Naive thymus-derived CD8-positive, alpha-beta T cell (primary cell): ENCODE measurements around the gene HHAT. TPM values are rescaled to one million over a fixed set of nuclear protein-coding genes. Genes with fewer than 3 reads are reported as not detected.
"Not testable (repeated sequence)": the region's sequence is repeated elsewhere in the genome, so short reads cannot be mapped to it uniquely, and the experiment has no call there.

Experiments
- ATAC-seq, 2 donors: fragments of 150-1000 bp; cut with Tn5 transposase in 1 of 2; sonication (Bioruptor Pico), chemical (Tn5 transposase) in 1 of 2; 1 replicate in 1 of 2; 2 replicates in 1 of 2; pipeline ENCODE4 v1.10.0; 2021; ENCODE audit warnings: mild to moderate bottlenecking in 2 of 2, moderate library complexity in 2 of 2
- POLR2A ChIA-PET: fragments of 350-600 bp; sonication (Branson Sonifier 250); formaldehyde crosslinking; loops from one replicate; lab custom pipeline; 2021; ENCODE audit warnings: antibody characterized with exemption; lab: Charles Lee
- DNase-seq, 10 donors: peaks; one replicate each; pipeline versions ENCODE4 v3.0.0 to v3.0.0-alpha.2; 2020 to 2022
- H3K27ac Mint-ChIP-seq, 10 donors: one replicate each; pipeline ENCODE4 v1.8.0; 2020 to 2022; ENCODE audit warnings: mild to moderate bottlenecking in 10 of 10, mixed read lengths in 10 of 10, moderate library complexity in 4 of 10, inconsistent platforms in 1 of 10
- H3K27me3 Mint-ChIP-seq, 5 donors: one replicate each; pipeline ENCODE4 v1.8.0; 2021 to 2022; ENCODE audit warnings: mixed read lengths in 5 of 5
- H3K36me3 Mint-ChIP-seq, 3 donors: one replicate each; pipeline ENCODE4 v1.8.0; 2020 to 2022; ENCODE audit warnings: mixed read lengths in 3 of 3, mild to moderate bottlenecking in 2 of 3, inconsistent platforms in 1 of 3
- H3K4me1 Mint-ChIP-seq, 4 donors: one replicate each; pipeline ENCODE4 v1.8.0; 2021 to 2022; ENCODE audit warnings: mixed read lengths in 4 of 4
- H3K4me3 Mint-ChIP-seq, 10 donors: one replicate each; pipeline ENCODE4 v1.8.0; 2020 to 2022; ENCODE audit warnings: mild to moderate bottlenecking in 10 of 10, mixed read lengths in 10 of 10, moderate library complexity in 6 of 10, inconsistent platforms in 1 of 10
- H3K9me3 Mint-ChIP-seq, 9 donors: one replicate each; pipeline ENCODE4 v1.8.0; 2020 to 2022; ENCODE audit warnings: mixed read lengths in 9 of 9, mild to moderate bottlenecking in 3 of 9, inconsistent platforms in 1 of 9, moderate library complexity in 1 of 9
- polyA plus RNA-seq, 3 donors: library from polyadenylated mRNA; unstranded; fragments of 300-500 nt; fragmentation: Illumina TruSeq; gene quantifications; one replicate each; pipeline ENCODE4 v1.2.3, GENCODE V29; 2021
- total RNA-seq, 8 experiments: library from RNA in 2 of 8; stranded (reverse) in 2 of 8; gene quantifications; one replicate each; pipeline ENCODE4 v1.2.3 and lab custom pipeline; 2021 to 2026

Gene HHAT
- total and polyA plus RNA-seq, 5 experiments from 2014 or later = 0.74 to 1.8 (median 1.5) TPM

GRCh38 chr1:210342986-210343780 lies 14.5 kb downstream of the HHAT start:
- POLR2A ChIA-PET = no interaction called here
- H3K9me3 Mint-ChIP-seq = no peaks in the 10 kb centered on the region
- ATAC-seq (peak in 1 of 2 donors; percentile 67), DNase-seq (peak in 1 of 10 donors; percentile 30)
- H3K27ac Mint-ChIP-seq = no peak overlapping the region
- H3K4me1 Mint-ChIP-seq = peaks cover 5 to 31% (median 11%) of the 10 kb centered on the region in 4 donors
- H3K36me3 Mint-ChIP-seq = no peaks in the 10 kb centered on the region
- H3K4me3 Mint-ChIP-seq = no peak overlapping the region
- no peaks in the 10 kb centered on the region for H3K27me3 Mint-ChIP-seq

GRCh38 chr1:210344706-210345105 lies 16.0 kb downstream of the HHAT start:
- POLR2A ChIA-PET = no interaction called here
- Mint-ChIP-seq H3K36me3 (no peaks in the 10 kb centered on the region), H3K4me3 (no peak overlapping the region), H3K9me3 (no peaks in the 10 kb centered on the region), H3K27me3 (no peaks in the 10 kb centered on the region), H3K27ac (no peak overlapping the region), H3K4me1 (peaks cover 5 to 31% (median 11%) of the 10 kb centered on the region in 4 donors)
- no peak for DNase-seq
- no peak for ATAC-seq

- POLR2A ChIA-PET = no interaction called here
- DNase-seq (no peak), ATAC-seq (no peak)
- H3K36me3 Mint-ChIP-seq = peaks cover 0 to 4% (median 0%) of the 10 kb centered on the region in 3 donors
- peaks cover 0 to 13% (median 0%) of the 10 kb centered on the region in 4 donors for H3K4me1 Mint-ChIP-seq
- peak overlapping the region in 1 of 10 donors; percentile 56 for H3K27ac Mint-ChIP-seq
- no peaks in the 10 kb centered on the region for H3K27me3 Mint-ChIP-seq
- H3K9me3 Mint-ChIP-seq = no peaks in the 10 kb centered on the region
- no peak overlapping the region for H3K4me3 Mint-ChIP-seq
These were observed 18.4 kb downstream of the HHAT start for GRCh38 chr1:210347112-210347511.

- Mint-ChIP-seq H3K36me3 (peaks cover 0 to 4% (median 0%) of the 10 kb centered on the region in 3 donors), H3K27me3 (no peaks in the 10 kb centered on the region), H3K4me3 (no peak overlapping the region), H3K4me1 (peaks cover 0 to 11% (median 1%) of the 10 kb centered on the region in 4 donors), H3K9me3 (no peaks in the 10 kb centered on the region), H3K27ac (no peak overlapping the region)
- no peak for DNase-seq
- ATAC-seq = no peak
- POLR2A ChIA-PET = no interaction called here
These were observed 22.8 kb downstream of the HHAT start for GRCh38 chr1:210351496-210351895.

- Mint-ChIP-seq H3K36me3 (peaks cover 0 to 4% (median 0%) of the 10 kb centered on the region in 3 donors), H3K9me3 (no peaks in the 10 kb centered on the region), H3K27ac (no peak overlapping the region), H3K27me3 (no peaks in the 10 kb centered on the region), H3K4me1 (peaks cover 0 to 4% (median 1%) of the 10 kb centered on the region in 4 donors), H3K4me3 (no peak overlapping the region)
- POLR2A ChIA-PET = no interaction called here
- DNase-seq (no peak), ATAC-seq (no peak)
These were observed 23.9 kb downstream of the HHAT start for GRCh38 chr1:210352575-210352974.

- H3K4me3 Mint-ChIP-seq, H3K27me3 Mint-ChIP-seq, POLR2A ChIA-PET, ATAC-seq, H3K9me3 Mint-ChIP-seq, H3K36me3 Mint-ChIP-seq, H3K4me1 Mint-ChIP-seq, DNase-seq, H3K27ac Mint-ChIP-seq: not testable (repeated sequence)
These were observed 25.6 kb downstream of the HHAT start for GRCh38 chr1:210354305-210354704.

GRCh38 chr1:210358626-210359025 lies 29.9 kb downstream of the HHAT start:
- POLR2A ChIA-PET = no interaction called here

GRCh38 chr1:210359255-210359654 lies 30.6 kb downstream of the HHAT start:
- H3K4me1 Mint-ChIP-seq = peaks cover 0 to 1% (median 0%) of the 10 kb centered on the region in 4 donors
- POLR2A ChIA-PET = no interaction called here
- H3K27me3 Mint-ChIP-seq = no peaks in the 10 kb centered on the region
- peaks cover 0 to 4% (median 0%) of the 10 kb centered on the region in 9 donors for H3K9me3 Mint-ChIP-seq
- H3K27ac Mint-ChIP-seq = no peak overlapping the region
- H3K36me3 Mint-ChIP-seq = peaks cover 0 to 3% (median 0%) of the 10 kb centered on the region in 3 donors
- ATAC-seq (no peak), DNase-seq (no peak)
- no peak overlapping the region for H3K4me3 Mint-ChIP-seq

More at GRCh38 chr1:210358626-210359025, 29.9 kb downstream of the HHAT start:
- H3K9me3 Mint-ChIP-seq = peaks cover 0 to 4% (median 0%) of the 10 kb centered on the region in 9 donors
- DNase-seq (no peak), ATAC-seq (no peak)
- H3K27me3 Mint-ChIP-seq = no peaks in the 10 kb centered on the region
- H3K4me3 Mint-ChIP-seq = no peak overlapping the region
- no peak overlapping the region for H3K27ac Mint-ChIP-seq
- H3K4me1 Mint-ChIP-seq = peaks cover 0 to 3% (median 1%) of the 10 kb centered on the region in 4 donors
- peaks cover 0 to 3% (median 0%) of the 10 kb centered on the region in 3 donors for H3K36me3 Mint-ChIP-seq

- Mint-ChIP-seq H3K9me3 (peaks cover 0 to 4% (median 0%) of the 10 kb centered on the region in 9 donors), H3K36me3 (peaks cover 0 to 3% (median 0%) of the 10 kb centered on the region in 3 donors), H3K27me3 (no peaks in the 10 kb centered on the region), H3K27ac (no peak overlapping the region), H3K4me1 (peaks cover 0 to 1% (median 0%) of the 10 kb centered on the region in 4 donors), H3K4me3 (no peak overlapping the region)
- ATAC-seq (no peak), DNase-seq (no peak)
- POLR2A ChIA-PET = interaction anchor here (1.7 kb wide), 1 partner anchor 19 kb away, joined by 5 read pairs; no protein-coding TSS in a partner anchor
These were observed 32.3 kb downstream of the HHAT start for GRCh38 chr1:210360852-210361477.

- no peak for ATAC-seq
- Mint-ChIP-seq H3K9me3 (peaks cover 0 to 4% (median 0%) of the 10 kb centered on the region in 9 donors), H3K4me3 (no peak overlapping the region), H3K27me3 (no peaks in the 10 kb centered on the region), H3K36me3 (peaks cover 0 to 3% (median 0%) of the 10 kb centered on the region in 3 donors), H3K4me1 (peaks cover 0 to 1% (median 0%) of the 10 kb centered on the region in 4 donors), H3K27ac (no peak overlapping the region)
- POLR2A ChIA-PET = interaction anchor here (1.7 kb wide), 1 partner anchor 20 kb away, joined by 5 read pairs; no protein-coding TSS in a partner anchor
- DNase-seq = no peak
These were observed 33.0 kb downstream of the HHAT start for GRCh38 chr1:210361665-210362064.

- ATAC-seq (no peak), DNase-seq (no peak)
- peaks cover 0 to 4% (median 0%) of the 10 kb centered on the region in 9 donors for H3K9me3 Mint-ChIP-seq
- POLR2A ChIA-PET = no interaction called here
- no peak overlapping the region for H3K4me3 Mint-ChIP-seq
- peaks cover 0 to 3% (median 0%) of the 10 kb centered on the region in 3 donors for H3K36me3 Mint-ChIP-seq
- H3K27ac Mint-ChIP-seq = no peak overlapping the region
- H3K4me1 Mint-ChIP-seq = peaks cover 0 to 1% (median 0%) of the 10 kb centered on the region in 4 donors
- H3K27me3 Mint-ChIP-seq = no peaks in the 10 kb centered on the region
These were observed 33.8 kb downstream of the HHAT start for GRCh38 chr1:210362526-210362925.

- H3K27ac Mint-ChIP-seq = no peak overlapping the region
- POLR2A ChIA-PET = no interaction called here
These were observed 34.4 kb downstream of the HHAT start for GRCh38 chr1:210363119-210363518.

GRCh38 chr1:210364479-210364878 lies 35.8 kb downstream of the HHAT start:
- POLR2A ChIA-PET = interaction anchor here (0.7 kb wide), 1 partner anchor 9 kb away, joined by 3 read pairs; no protein-coding TSS in a partner anchor
- DNase-seq (no peak), ATAC-seq (no peak)
- peaks cover 0 to 4% (median 0%) of the 10 kb centered on the region in 9 donors for H3K9me3 Mint-ChIP-seq
- H3K27me3 Mint-ChIP-seq = peaks cover 0 to 2% (median 0%) of the 10 kb centered on the region in 5 donors
- H3K36me3 Mint-ChIP-seq = peaks cover 0 to 3% (median 0%) of the 10 kb centered on the region in 3 donors
- H3K4me3 Mint-ChIP-seq = no peak overlapping the region
- no peak overlapping the region for H3K27ac Mint-ChIP-seq
- no peaks in the 10 kb centered on the region for H3K4me1 Mint-ChIP-seq

More at GRCh38 chr1:210363119-210363518, 34.4 kb downstream of the HHAT start:
- Mint-ChIP-seq H3K4me3 (no peak overlapping the region), H3K4me1 (peaks cover 0 to 1% (median 0%) of the 10 kb centered on the region in 4 donors), H3K27me3 (peaks cover 0 to 1% (median 0%) of the 10 kb centered on the region in 5 donors), H3K36me3 (peaks cover 0 to 3% (median 0%) of the 10 kb centered on the region in 3 donors), H3K9me3 (peaks cover 0 to 4% (median 0%) of the 10 kb centered on the region in 9 donors)
- ATAC-seq (no peak), DNase-seq (no peak)
